ENCODE measurements around the gene TRAF3IP1. TPM values are rescaled to one million over a fixed set of nuclear protein-coding genes. Genes with fewer than 3 reads are reported as not detected.
A peak's percentile ranks its signal among the peaks of the same experiment; 100 is the strongest.

Gene TRAF3IP1
- polyA plus RNA-seq, 3 donors: 1.2 to 1.5 (median 1.5) TPM

DNA sequence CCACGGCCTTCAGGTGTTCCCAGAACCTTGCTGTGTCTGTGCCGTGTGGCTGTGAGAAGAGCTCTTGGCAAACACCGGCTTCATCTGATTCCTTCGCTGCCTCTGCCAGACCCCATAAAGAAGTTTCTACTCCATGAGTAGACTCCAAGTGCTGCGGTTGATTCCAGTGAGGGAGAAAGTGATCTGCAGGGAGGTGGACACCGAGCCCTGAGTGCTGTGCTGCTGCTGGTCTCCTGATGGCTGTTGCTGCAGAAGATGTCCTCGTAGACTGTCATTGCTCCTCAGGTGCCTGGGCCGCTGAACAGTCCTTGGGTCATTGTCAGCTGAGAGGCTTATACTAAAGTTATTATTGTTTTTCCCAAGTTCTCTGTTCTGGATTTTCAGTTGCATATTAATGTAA lies 126.1 kb downstream of the TRAF3IP1 start:
- Histone ChIP-seq H3K79me2 (ENCODE audit: insufficient read depth, low read length) (peaks cover 58% of the 10 kb centered on the region), H3K27me3 (ENCODE audit: control insufficient read depth in 2 of 2, insufficient read depth in 2 of 2, low read length in 2 of 2) (no peaks in the 10 kb centered on the region), H3K4me3 (replicated peaks in 1 of 3; ENCODE audit: low read depth in 2 of 3, low read length in 3 of 3) (no peak overlapping the region), H3K4me1 (ENCODE audit: control insufficient read depth in 1 of 2, insufficient read depth in 2 of 2, low read length in 2 of 2) (peaks cover 7 to 18% of the 10 kb centered on the region in 2 donors), H2AFZ (ENCODE audit: insufficient read depth, low read depth, low read length, poor library complexity, severe bottlenecking) (no peak overlapping the region), H3K36me3 (replicated peaks in 1 of 2; ENCODE audit: control insufficient read depth in 1 of 2, insufficient read depth in 2 of 2, low read length in 2 of 2) (peaks cover 66 to 86% of the 10 kb centered on the region in 2 donors), H4K20me1 (ENCODE audit: insufficient read depth, low read length) (peaks cover 79% of the 10 kb centered on the region), H3K9ac (ENCODE audit: insufficient read depth, low read length, poor library complexity, severe bottlenecking) (no peak overlapping the region), H3K9me3 (replicated peaks in 1 of 2; ENCODE audit: control insufficient read depth in 1 of 2, insufficient read depth in 1 of 2, low read length in 2 of 2) (no peaks in the 10 kb centered on the region), H3K27ac (ENCODE audit: low read depth in 1 of 2, low read length in 2 of 2) (no peak overlapping the region), H3K4me2 (replicated peaks; ENCODE audit: extremely low read depth, low read length, poor library complexity, severe bottlenecking) (no peak overlapping the region)
- H3K4me1 Mint-ChIP-seq: peaks cover 19% of the 10 kb centered on the region
- peaks cover 0 to 4% (median 2%) of the 10 kb centered on the region in 3 donors for H3K27me3 Mint-ChIP-seq (ENCODE audit: low read depth in 3 of 3)
- no peak for TF ChIP-seq CTCF (IDR thresholded peaks at IDR 0.05)
- intact Hi-C loops (cut with micrococcal nuclease): no loop called here
- WGBS (ENCODE audit: insufficient coverage): 100% methylated on average over 4 of the region's 8 CpGs
- no peak for DNase-seq
- H3K9me3 Mint-ChIP-seq: no peaks in the 10 kb centered on the region
- H3K4me3 Mint-ChIP-seq: no peak overlapping the region
- H3K27ac Mint-ChIP-seq: peak overlapping the region in 1 of 7 donors; percentile 70
- peaks cover 84 to 87% of the 10 kb centered on the region in 2 donors for H3K36me3 Mint-ChIP-seq

DNA sequence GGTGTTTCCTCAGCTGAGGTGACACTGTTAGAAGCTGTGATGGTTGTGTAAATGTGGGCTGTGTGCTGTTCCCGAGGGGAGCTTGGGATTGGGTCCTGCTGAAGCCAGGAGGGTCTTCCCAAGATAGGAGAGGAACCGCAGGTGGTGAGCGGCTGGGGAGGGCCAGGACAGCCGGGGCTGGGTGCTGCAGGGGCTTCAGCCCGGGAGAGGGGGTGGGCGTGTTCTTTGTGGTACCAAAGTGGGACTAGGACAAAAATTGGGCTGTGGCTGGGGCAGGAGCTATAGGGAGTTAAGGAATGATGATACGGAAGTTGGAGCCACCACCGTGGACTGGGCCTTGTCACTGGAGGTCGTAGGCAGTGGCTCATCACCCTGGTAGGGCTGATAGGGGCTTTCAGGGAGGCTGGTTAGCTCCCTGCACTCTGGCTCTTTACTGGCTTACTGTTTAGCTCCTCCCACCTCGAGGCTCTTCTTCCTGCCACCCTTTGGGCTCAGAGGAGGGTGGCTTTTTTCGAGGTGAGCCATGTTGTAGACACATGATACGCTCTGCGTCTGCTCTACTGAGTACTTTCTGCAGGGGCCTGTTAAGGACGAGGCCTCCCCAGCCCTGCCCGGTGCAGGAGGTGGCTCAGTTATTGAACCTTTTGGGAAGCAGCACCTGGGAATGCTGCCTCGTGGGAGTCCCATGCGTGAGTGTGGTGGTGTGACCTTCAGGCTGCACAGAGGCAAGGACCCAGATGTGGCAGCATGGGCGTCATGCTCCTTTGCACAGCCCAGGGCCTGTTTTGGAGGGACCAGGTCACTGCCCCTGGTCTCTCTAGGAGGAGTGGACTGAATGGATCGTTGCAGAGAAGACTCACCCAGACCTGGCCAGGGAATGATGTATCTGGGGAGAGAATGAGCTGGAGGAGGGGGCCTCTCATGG lies 128.0 kb downstream of the TRAF3IP1 start:
- Histone ChIP-seq H3K9me3 (replicated peaks in 1 of 2; ENCODE audit: control insufficient read depth in 1 of 2, insufficient read depth in 1 of 2, low read length in 2 of 2) (no peaks in the 10 kb centered on the region), H3K4me3 (replicated peaks in 1 of 3; ENCODE audit: low read depth in 2 of 3, low read length in 3 of 3) (no peak overlapping the region), H3K9ac (ENCODE audit: insufficient read depth, low read length, poor library complexity, severe bottlenecking) (no peak overlapping the region), H3K27me3 (ENCODE audit: control insufficient read depth in 2 of 2, insufficient read depth in 2 of 2, low read length in 2 of 2) (no peaks in the 10 kb centered on the region), H3K4me1 (ENCODE audit: control insufficient read depth in 1 of 2, insufficient read depth in 2 of 2, low read length in 2 of 2) (peaks cover 7 to 18% of the 10 kb centered on the region in 2 donors), H3K27ac (ENCODE audit: low read depth in 1 of 2, low read length in 2 of 2) (peak overlapping the region in 1 of 2 donors; percentile 53), H3K4me2 (replicated peaks; ENCODE audit: extremely low read depth, low read length, poor library complexity, severe bottlenecking) (no peak overlapping the region), H4K20me1 (ENCODE audit: insufficient read depth, low read length) (peaks cover 64% of the 10 kb centered on the region), H3K79me2 (ENCODE audit: insufficient read depth, low read length) (peaks cover 39% of the 10 kb centered on the region), H3K36me3 (replicated peaks in 1 of 2; ENCODE audit: control insufficient read depth in 1 of 2, insufficient read depth in 2 of 2, low read length in 2 of 2) (peaks cover 77 to 92% of the 10 kb centered on the region in 2 donors), H2AFZ (ENCODE audit: insufficient read depth, low read depth, low read length, poor library complexity, severe bottlenecking) (no peak overlapping the region)
- peaks cover 0 to 4% (median 3%) of the 10 kb centered on the region in 3 donors for H3K27me3 Mint-ChIP-seq (ENCODE audit: low read depth in 3 of 3)
- intact Hi-C loops (cut with micrococcal nuclease): no loop called here
- H3K9me3 Mint-ChIP-seq: peaks cover 0 to 4% (median 0%) of the 10 kb centered on the region in 7 donors
- no peak for DNase-seq
- TF ChIP-seq CTCF (IDR thresholded peaks at IDR 0.05): no peak
- WGBS (ENCODE audit: insufficient coverage): 90% methylated on average over 18 of the region's 19 CpGs
- H3K36me3 Mint-ChIP-seq: peaks cover 87 to 88% of the 10 kb centered on the region in 2 donors
- H3K27ac Mint-ChIP-seq: peak overlapping the region in 4 of 7 donors; percentile 7 to 73 (median 46)
- H3K4me1 Mint-ChIP-seq: peaks cover 16% of the 10 kb centered on the region
- H3K4me3 Mint-ChIP-seq: no peak overlapping the region

All from CD14-positive monocyte (primary cell).